NCI-H526 (cell line): Measurements from ENCODE around the gene CARD9.
A peak's percentile ranks its signal among the peaks of the same experiment; 100 is the strongest.

Experiments used
- DNase-seq, 2 experiments: peaks; one replicate each; lab custom pipeline; 2025; lab: John Stamatoyannopoulos, UW

CARD9 gene

GRCh38 chr9:136401173-136401922 lies 27.9 kb upstream of the CARD9 start:
- no peak for DNase-seq

GRCh38 chr9:136400038-136400834 lies 26.8 kb upstream of the CARD9 start, which contains the start of gene SNAPC4:
SNAPC4 (minus strand) TSS chr9:136400170; CDS start chr9:136398428, 1,742 bp downstream.
- peak in 1 of 2 experiments; percentile 91 for DNase-seq

GRCh38 chr9:136399176-136400037 lies 25.9 kb upstream of the CARD9 start:
- no peak for DNase-seq

- DNase-seq = no peak
Observed at GRCh38 chr9:136398286-136398685, 24.8 kb upstream of the CARD9 start.

GRCh38 chr9:136397643-136398042 lies 24.2 kb upstream of the CARD9 start:
- no peak for DNase-seq

GRCh38 chr9:136396219-136396515 lies 22.7 kb upstream of the CARD9 start:
- no peak for DNase-seq

- DNase-seq = no peak
Observed at GRCh38 chr9:136395345-136396218, 22.1 kb upstream of the CARD9 start.

GRCh38 chr9:136395020-136395340 lies 21.5 kb upstream of the CARD9 start:
- no peak for DNase-seq

- no peak for DNase-seq
Observed at GRCh38 chr9:136394312-136395019, 21.0 kb upstream of the CARD9 start.

GRCh38 chr9:136393531-136393930 lies 20.1 kb upstream of the CARD9 start:
- no peak for DNase-seq

- no peak for DNase-seq
Observed at GRCh38 chr9:136392538-136393449, 19.3 kb upstream of the CARD9 start.

GRCh38 chr9:136391737-136392537 lies 18.5 kb upstream of the CARD9 start:
- no peak for DNase-seq

- DNase-seq = no peak
Observed at GRCh38 chr9:136389396-136389795, 15.9 kb upstream of the CARD9 start.

GRCh38 chr9:136387217-136387616 lies 13.7 kb upstream of the CARD9 start:
- no peak for DNase-seq

GRCh38 chr9:136386018-136386417 lies 12.5 kb upstream of the CARD9 start:
- DNase-seq = no peak

GRCh38 chr9:136385015-136385414 lies 11.5 kb upstream of the CARD9 start:
- DNase-seq = no peak

- no peak for DNase-seq
Observed at GRCh38 chr9:136383436-136383835, 10.0 kb upstream of the CARD9 start.

GRCh38 chr9:136381966-136382513 lies 8.6 kb upstream of the CARD9 start:
- no peak for DNase-seq

GRCh38 chr9:136381311-136381710 lies 7.8 kb upstream of the CARD9 start:
- DNase-seq = no peak
